Activated naive CD4-positive, alpha-beta T cell treated with anti-CD3 and anti-CD28 coated beads, Interleukin-2, amount 50 U/mL, for 24 hours (primary cell): ENCODE measurements around the gene MMP8.

ENCODE experiments used
- H3K27ac Mint-ChIP-seq: one replicate; pipeline ENCODE4 v1.8.0; 2021; ENCODE audit warnings: mild to moderate bottlenecking, mixed read lengths
- H3K27me3 Mint-ChIP-seq: one replicate; pipeline ENCODE4 v1.8.0; 2021; ENCODE audit warnings: mixed read lengths
- H3K36me3 Mint-ChIP-seq: one replicate; pipeline ENCODE4 v1.8.0; 2021; ENCODE audit warnings: mixed read lengths
- H3K4me1 Mint-ChIP-seq: one replicate; pipeline ENCODE4 v1.8.0; 2021; ENCODE audit warnings: mixed read lengths
- H3K4me3 Mint-ChIP-seq: one replicate; pipeline ENCODE4 v1.8.0; 2021; ENCODE audit warnings: mild to moderate bottlenecking, mixed read lengths
- H3K9me3 Mint-ChIP-seq: one replicate; pipeline ENCODE4 v1.8.0; 2021; ENCODE audit warnings: mixed read lengths

MMP8 gene

DNA sequence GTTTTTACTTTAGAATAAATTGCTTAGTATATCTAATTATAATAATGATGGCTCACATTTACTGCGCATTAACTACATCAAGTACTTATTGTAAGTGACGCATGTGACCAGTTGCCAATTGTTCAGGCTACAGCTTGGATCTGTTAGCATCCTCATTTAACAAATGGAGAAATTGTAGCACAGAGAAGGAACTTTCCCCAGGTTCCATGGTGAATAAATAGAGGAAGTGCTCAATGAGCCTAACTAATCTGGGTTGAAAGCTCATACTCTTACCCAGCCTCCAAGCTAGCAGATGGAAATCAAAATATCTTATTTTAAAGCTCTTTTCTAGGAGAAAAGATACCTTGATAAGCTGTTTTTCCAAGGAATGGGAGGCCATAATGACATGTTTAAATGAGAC lies 39.0 kb downstream of the MMP8 start:
- Mint-ChIP-seq H3K27me3 (peaks cover 20% of the 10 kb centered on the region), H3K4me1 (no peaks in the 10 kb centered on the region), H3K36me3 (no peaks in the 10 kb centered on the region), H3K9me3 (no peaks in the 10 kb centered on the region), H3K27ac (no peak overlapping the region), H3K4me3 (no peak overlapping the region)

DNA sequence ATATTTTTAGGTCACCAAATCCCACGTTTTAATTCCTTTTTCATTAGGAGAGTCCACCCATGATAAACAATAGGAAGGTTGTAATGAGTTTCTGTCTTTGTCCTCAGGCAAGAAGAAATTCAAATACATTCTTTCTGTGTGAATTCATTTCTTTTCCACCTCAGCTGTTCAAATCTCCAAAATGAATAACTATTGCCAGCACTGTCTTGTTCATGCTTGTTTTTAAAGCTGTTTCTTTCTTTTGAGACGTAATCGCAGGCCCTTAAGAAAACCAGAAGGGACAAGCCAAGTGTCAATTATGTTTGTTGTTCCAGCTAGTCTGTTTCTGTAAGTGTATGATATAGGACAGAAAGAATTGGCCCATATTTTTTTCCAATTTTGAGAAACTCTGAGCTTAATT lies 39.4 kb downstream of the MMP8 start:
- H3K9me3 Mint-ChIP-seq, result no peaks in the 10 kb centered on the region
- no peak overlapping the region for H3K4me3 Mint-ChIP-seq
- no peaks in the 10 kb centered on the region for H3K4me1 Mint-ChIP-seq
- no peak overlapping the region for H3K27ac Mint-ChIP-seq
- peaks cover 20% of the 10 kb centered on the region for H3K27me3 Mint-ChIP-seq
- H3K36me3 Mint-ChIP-seq, result no peaks in the 10 kb centered on the region

DNA sequence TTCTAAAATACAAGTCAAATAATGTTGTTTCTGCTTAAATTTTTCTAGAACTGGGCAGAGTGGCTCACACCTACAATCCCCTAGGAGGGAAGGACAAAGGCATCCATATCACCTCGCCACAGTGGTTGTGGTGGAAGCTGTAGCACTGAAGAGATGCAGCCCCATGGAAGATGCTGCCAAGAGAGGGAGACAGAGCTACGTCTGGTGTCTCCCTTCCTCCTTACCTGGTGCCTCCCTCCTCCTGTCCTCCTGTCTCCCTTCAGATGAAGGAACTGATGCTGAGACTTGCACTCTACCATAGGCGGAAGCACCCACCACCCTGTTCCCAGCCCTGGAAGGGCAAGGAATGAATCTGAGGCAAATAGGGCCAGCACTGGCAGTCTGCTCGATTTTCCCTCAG lies 41.5 kb downstream of the MMP8 start:
- Mint-ChIP-seq H3K9me3 (no peaks in the 10 kb centered on the region), H3K4me1 (no peaks in the 10 kb centered on the region), H3K27ac (no peak overlapping the region), H3K36me3 (no peaks in the 10 kb centered on the region), H3K4me3 (no peak overlapping the region), H3K27me3 (peaks cover 27% of the 10 kb centered on the region)

DNA sequence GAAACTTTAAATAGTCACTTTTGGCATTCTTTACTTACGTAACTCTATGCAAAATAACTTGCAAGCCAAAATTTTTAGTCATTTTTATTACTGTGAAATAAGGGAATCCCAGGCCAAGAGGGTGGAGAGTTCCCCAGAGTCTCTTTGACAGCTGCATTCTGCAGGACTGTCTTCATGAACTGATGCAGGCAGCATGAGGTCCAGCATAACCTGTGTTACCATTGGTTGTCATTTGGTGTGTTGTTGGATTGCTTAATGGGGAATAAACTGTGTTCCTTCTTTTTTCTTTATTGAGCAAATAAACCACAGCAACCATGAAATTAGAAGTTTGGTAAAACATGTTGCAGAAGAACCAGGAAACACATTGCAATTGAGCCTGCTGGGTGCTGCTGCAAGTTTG lies 43.8 kb downstream of the MMP8 start:
- Mint-ChIP-seq H3K4me3 (no peak overlapping the region), H3K27me3 (peaks cover 22% of the 10 kb centered on the region)

DNA sequence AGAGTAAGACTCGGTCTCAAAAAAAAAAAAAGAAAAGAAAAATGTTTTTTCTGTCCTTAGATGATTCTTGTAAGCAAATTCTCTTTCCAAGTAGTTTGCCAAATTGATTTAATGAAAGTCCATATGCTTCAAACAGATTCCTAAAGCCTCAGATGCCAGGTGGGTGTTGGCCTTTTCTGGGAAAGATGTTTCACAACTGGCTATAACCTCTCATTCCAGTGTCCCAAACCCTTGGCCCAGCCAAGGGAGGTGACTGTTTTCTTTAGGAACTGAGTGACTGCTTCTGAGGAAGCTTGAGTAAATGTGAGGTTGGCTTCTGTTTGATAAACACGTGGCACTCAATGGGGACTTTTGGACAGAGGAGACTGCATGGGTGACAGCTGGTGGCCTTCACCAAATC lies 46.7 kb downstream of the MMP8 start:
- H3K27me3 Mint-ChIP-seq, result peaks cover 16% of the 10 kb centered on the region
- no peak overlapping the region for H3K27ac Mint-ChIP-seq
- H3K4me3 Mint-ChIP-seq, result no peak overlapping the region
- H3K36me3 Mint-ChIP-seq, result no peaks in the 10 kb centered on the region
- H3K4me1 Mint-ChIP-seq, result no peaks in the 10 kb centered on the region
- no peaks in the 10 kb centered on the region for H3K9me3 Mint-ChIP-seq

More for the DNA sequence above, 43.8 kb downstream of the MMP8 start:
- H3K36me3 Mint-ChIP-seq, result no peaks in the 10 kb centered on the region
- H3K9me3 Mint-ChIP-seq, result no peaks in the 10 kb centered on the region
- H3K27ac Mint-ChIP-seq, result no peak overlapping the region
- H3K4me1 Mint-ChIP-seq, result no peaks in the 10 kb centered on the region

DNA sequence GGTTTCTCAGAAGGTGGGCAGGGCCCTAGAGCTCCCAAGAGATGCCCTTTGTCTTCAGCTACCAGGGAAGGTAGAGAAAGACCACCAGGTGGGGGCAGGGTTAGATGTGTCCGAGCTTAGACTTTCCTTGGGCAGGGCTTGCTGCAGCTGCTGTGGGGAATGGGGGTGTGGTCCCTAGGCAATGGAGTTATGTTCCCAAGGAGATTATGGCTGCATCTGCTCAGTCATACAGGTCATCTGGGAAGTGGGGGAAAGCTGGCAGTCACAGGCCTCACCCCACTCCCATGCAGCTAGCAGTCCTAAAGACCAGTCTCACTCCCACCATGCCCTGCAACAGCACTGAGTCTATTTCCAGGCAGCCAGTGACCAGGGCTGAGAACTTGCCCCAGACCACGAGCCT lies 48.7 kb downstream of the MMP8 start:
- H3K4me1 Mint-ChIP-seq, result no peaks in the 10 kb centered on the region
- H3K36me3 Mint-ChIP-seq, result no peaks in the 10 kb centered on the region
- H3K9me3 Mint-ChIP-seq, result no peaks in the 10 kb centered on the region
- no peak overlapping the region for H3K4me3 Mint-ChIP-seq
- no peak overlapping the region for H3K27ac Mint-ChIP-seq
- peaks cover 12% of the 10 kb centered on the region for H3K27me3 Mint-ChIP-seq

DNA sequence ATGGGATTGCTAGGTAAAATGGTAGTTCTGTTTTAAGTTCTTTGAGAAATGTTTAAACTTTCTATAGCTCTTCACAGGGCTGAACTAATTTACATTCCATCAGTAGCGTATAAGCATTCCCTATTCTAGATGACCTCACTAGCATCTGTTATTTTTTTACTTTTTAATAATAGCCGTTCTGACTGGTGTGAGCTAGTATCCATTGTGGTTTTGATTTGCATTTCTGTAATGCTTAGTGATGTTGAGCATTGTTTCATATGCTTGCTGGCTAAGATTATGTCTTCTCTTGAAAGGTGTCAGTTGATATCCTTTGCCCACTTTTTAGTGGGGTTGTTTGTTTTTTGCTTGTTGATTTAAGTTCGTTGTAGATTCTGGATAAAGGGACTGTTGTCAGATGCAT lies 55.1 kb downstream of the MMP8 start:
- Mint-ChIP-seq H3K27me3 (peaks cover under 1% of the 10 kb centered on the region), H3K27ac (no peak overlapping the region), H3K9me3 (no peaks in the 10 kb centered on the region), H3K4me1 (no peaks in the 10 kb centered on the region), H3K4me3 (no peak overlapping the region), H3K36me3 (no peaks in the 10 kb centered on the region)

DNA sequence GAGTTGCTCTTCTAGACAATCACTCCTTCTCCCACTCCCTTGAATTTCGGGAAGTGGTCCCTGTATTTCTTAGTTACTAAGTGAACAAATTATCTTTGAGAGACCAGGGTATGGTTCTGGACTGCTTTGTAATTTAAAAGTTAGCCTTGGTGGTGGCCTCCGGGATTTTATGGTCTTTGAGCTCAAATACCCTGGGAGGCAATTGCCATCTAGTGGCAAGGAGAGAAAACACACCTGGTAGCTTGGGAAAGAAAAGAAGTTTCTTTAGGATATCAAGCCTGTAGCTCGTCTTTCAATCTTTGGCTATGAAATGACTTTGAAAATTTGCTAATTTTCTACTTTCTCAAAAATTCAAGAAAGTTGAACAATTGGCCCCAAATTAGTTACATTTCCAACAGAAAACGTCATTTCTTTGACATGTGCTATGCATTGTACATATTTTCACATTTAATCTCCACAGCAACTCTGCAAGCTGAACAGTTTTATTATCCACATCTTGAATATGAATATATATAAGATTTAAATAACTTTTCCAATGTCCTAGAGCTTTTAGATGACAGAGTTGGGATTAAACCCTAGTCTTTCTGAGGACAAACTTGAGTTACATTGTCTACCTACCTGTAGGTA lies 58.3 kb downstream of the MMP8 start:
- H3K9me3 Mint-ChIP-seq, result no peaks in the 10 kb centered on the region
- no peaks in the 10 kb centered on the region for H3K4me1 Mint-ChIP-seq
- no peaks in the 10 kb centered on the region for H3K27me3 Mint-ChIP-seq
- no peak overlapping the region for H3K27ac Mint-ChIP-seq
- H3K4me3 Mint-ChIP-seq, result no peak overlapping the region
- no peaks in the 10 kb centered on the region for H3K36me3 Mint-ChIP-seq

DNA sequence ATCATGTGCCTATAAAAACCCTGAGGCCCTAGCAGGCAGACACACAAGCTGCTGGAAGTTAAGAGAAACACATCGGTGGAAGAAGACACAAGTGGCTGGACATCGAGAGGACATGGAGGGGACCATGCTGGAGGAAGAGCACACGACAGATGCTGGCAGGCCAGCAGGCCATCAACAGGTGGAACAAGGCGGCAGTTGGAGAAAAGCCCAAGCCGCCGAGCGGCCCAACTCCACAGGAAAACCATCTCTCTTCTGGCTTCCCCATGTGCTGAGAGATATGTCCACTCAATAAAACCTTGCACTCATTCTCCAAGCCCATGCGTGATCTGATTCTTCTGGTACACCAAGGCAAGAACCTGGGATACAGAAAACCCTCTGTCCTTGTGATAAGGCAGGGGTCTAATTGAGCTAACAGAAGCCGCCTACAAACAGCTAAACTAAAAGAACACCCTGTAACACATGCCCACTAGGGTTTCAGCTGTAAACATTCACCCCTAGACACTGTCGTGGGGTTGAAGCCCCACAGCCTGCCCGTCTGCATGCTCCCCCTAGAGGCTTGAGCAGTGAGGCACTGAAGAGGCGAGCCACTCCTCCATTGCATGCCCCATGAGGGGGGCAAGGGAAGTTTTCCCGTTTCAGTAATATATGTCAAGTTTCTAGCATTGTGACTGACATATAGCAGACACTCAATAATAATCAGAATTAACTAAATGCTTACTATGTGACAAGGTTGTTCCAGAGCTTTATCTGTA lies 60.6 kb downstream of the MMP8 start:
- Mint-ChIP-seq H3K4me1 (no peaks in the 10 kb centered on the region), H3K27ac (no peak overlapping the region), H3K9me3 (no peaks in the 10 kb centered on the region), H3K27me3 (peaks cover 2% of the 10 kb centered on the region), H3K36me3 (no peaks in the 10 kb centered on the region), H3K4me3 (no peak overlapping the region)

DNA sequence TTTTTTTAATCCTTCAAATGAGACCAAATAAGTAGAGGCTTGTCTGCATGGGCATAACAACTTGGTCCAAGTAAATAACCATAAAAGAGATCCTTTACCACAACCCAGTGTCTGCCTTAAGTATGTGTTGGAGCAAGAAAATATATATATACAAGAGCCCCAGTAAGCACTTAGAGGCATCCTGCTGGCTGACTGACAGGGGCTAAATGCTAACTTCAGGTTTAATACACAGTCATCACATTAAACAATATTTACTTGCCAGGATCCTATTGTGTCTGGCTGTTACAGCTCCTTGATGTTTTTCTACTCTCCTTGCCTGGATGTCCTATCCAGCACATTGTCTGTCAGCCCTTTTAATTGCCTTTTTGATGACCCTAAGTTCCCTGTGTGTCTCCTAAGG lies 62.1 kb downstream of the MMP8 start:
- H3K9me3 Mint-ChIP-seq, result no peaks in the 10 kb centered on the region
- H3K4me3 Mint-ChIP-seq, result no peak overlapping the region
- H3K36me3 Mint-ChIP-seq, result no peaks in the 10 kb centered on the region
- peaks cover 6% of the 10 kb centered on the region for H3K27me3 Mint-ChIP-seq
- H3K4me1 Mint-ChIP-seq, result no peaks in the 10 kb centered on the region
- H3K27ac Mint-ChIP-seq, result no peak overlapping the region
